GM23248 (cell line): Measurements from ENCODE around the gene NOP53.

Source experiments
- EZH2 ChIP-seq: fragments of 200-600 bp; sonication (generic); IDR thresholded peaks from 2 replicates; pipeline ENCODE4 v1.6.1; 2018; ENCODE audit warnings: antibody characterized with exemption, mild to moderate bottlenecking; ENCODE audit not compliant: insufficient read depth, poor library complexity, severe bottlenecking
- EZH2phosphoT487 ChIP-seq: fragments of 200-600 bp; sonication (generic); IDR thresholded peaks from 2 replicates; pipeline ENCODE4 v1.6.1; 2018; ENCODE audit warnings: antibody characterized with exemption, moderate library complexity, mild to moderate bottlenecking, low read depth; ENCODE audit not compliant: insufficient read depth

- TF ChIP-seq EZH2 = no peak
- TF ChIP-seq EZH2phosphoT487 = no peak
These were observed 31.2 kb downstream of the NOP53 start for GRCh38 chr19:47776568-47776967.
